NCI-H510A treated with DMSO at 0.1 percent for 48 hours (cell line): Measurements from ENCODE around the gene RGN.
"Not testable (repeated sequence)": the region's sequence is repeated elsewhere in the genome, so short reads cannot be mapped to it uniquely, and the experiment has no call there.

Experiments
- DNase-seq: peaks from one replicate; lab custom pipeline; 2025; lab: John Stamatoyannopoulos, UW

RGN gene

GRCh38 chrX:47124466-47124865, 46.2 kb downstream of the RGN start:
- not testable (repeated sequence) for DNase-seq

- DNase-seq = peak; percentile 88
These were observed 51.1 kb downstream of the RGN start for GRCh38 chrX:47129157-47129898.

- DNase-seq = no peak
These were observed 51.7 kb downstream of the RGN start for GRCh38 chrX:47129899-47130358.

GRCh38 chrX:47133493-47133892, 55.2 kb downstream of the RGN start:
- no peak for DNase-seq

- not testable (repeated sequence) for DNase-seq
These were observed 57.4 kb downstream of the RGN start for GRCh38 chrX:47135650-47136049.

GRCh38 chrX:47138171-47138570, 59.9 kb downstream of the RGN start:
- DNase-seq = no peak
